ENCODE data around the gene SOX10. TPM values are rescaled to one million over a fixed set of nuclear protein-coding genes. Genes with fewer than 3 reads are reported as not detected.

The SOX10 gene
- total and polyA plus RNA-seq, 2 of the 13 experiments (the other 11 are each of a cell fraction or from before 2014, with no cell fraction given), result not detected

DNA sequence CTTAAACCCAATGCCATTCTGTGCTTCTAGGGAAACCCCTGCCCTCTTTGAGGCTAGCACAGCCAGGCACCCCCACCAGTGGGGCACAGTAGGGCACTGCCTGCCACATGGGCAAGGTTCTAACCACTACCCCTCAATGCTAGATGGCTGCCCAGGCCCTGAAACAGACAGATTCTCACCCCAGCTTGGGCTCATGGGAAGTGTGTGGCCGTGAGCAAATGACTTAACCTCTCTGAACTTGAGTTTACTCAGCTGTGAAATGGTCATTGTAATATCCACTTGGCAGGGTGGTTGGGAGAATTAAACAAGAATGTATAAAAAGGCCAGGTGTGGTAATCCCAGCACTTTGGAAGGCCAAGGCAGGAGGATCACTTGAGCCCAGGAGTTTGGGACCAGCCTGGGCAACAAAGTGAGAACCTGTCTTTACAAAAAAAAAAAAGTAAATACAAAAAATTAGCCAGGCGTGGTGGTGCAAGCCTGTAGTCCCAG lies 53.4 kb downstream of the SOX10 start:
- FAIRE-seq, result no peak
- DNase-seq (ENCODE audit: low spot score), result no peak
- no peak for ATAC-seq
- WGBS (ENCODE audit: low lambda C conversion rate), result 84% methylated on average over 2 of the region's 2 CpGs
- ChIA-PET CTCF (ENCODE audit: low intra/inter-chr PET ratio, low total read pairs) (interaction anchor here (1.1 kb wide), 1 partner anchor 113 kb away, joined by 5 read pairs; no protein-coding TSS in a partner anchor), POLR2A (interaction anchor here (0.6 kb wide), 1 partner anchor 20 kb away, joined by 4 read pairs; no protein-coding TSS in a partner anchor)
- H3K4me1 ChIP-seq (ENCODE audit: insufficient read depth, low read length), result peaks cover 13% of the 10 kb centered on the region
- BruUV-seq (replicated peaks), result no TSS peak
- H3K36me3 ChIP-seq (replicated peaks in 1 of 2; ENCODE audit: control insufficient read depth in 1 of 2, insufficient read depth in 2 of 2, low read length in 2 of 2), result peaks cover 20 to 25% of the 10 kb centered on the region in 2 experiments; a peak in 4 of 5 replicates
- H3K79me2 ChIP-seq (ENCODE audit: insufficient read depth, low read length), result no peaks in the 10 kb centered on the region
- in situ Hi-C loops (cut with HindIII; ENCODE audit: extremely low pct_ligation_motif_present, low pct_unique_long_range_greater_than_20kb), result loop anchor here (10.0 kb wide), 1 partner anchor 116 kb away; no protein-coding TSS in a partner anchor
- no peaks in the 10 kb centered on the region for H4K20me1 ChIP-seq (ENCODE audit: insufficient read depth, low read length)
- H3K4me2 ChIP-seq (ENCODE audit: low read depth, low read length), result no peak overlapping the region
- no peaks in the 10 kb centered on the region for H3K9me3 ChIP-seq (ENCODE audit: low read length)
- H3K4me3 ChIP-seq (replicated peaks in 1 of 3; ENCODE audit: insufficient read depth in 1 of 3, low read depth in 2 of 3, low read length in 3 of 3), result no peak overlapping the region
- TF ChIP-seq MEIS2 (CRISPR knock-in tag; IDR thresholded peaks at IDR 0.05), result no peak
- no peak for TF ChIP-seq KLF16 (CRISPR knock-in tag; IDR thresholded peaks at IDR 0.05)
- peak; percentile 61; the same call in 1 of the 2 replicates for TF ChIP-seq ZNF768 (CRISPR knock-in tag; IDR thresholded peaks at IDR 0.05)
- TF ChIP-seq MAFK (conservative IDR thresholded peaks at IDR 0.05 in 1 of 2, IDR thresholded peaks at IDR 0.05 in 1 of 2; ENCODE audit: low read length in 2 of 2), result no peak
- TF ChIP-seq YEATS4 (CRISPR knock-in tag; IDR thresholded peaks at IDR 0.05; ENCODE audit: borderline replicate concordance), result no peak
- no peak for TF ChIP-seq HES4 (CRISPR knock-in tag; IDR thresholded peaks at IDR 0.05; ENCODE audit: borderline replicate concordance)
- no peak overlapping the region for H3K27ac ChIP-seq (ENCODE audit: extremely low read length, insufficient read depth, low read length)
- H3K9ac ChIP-seq (ENCODE audit: insufficient read depth, low read depth, low read length), result no peak overlapping the region
- H3K27me3 ChIP-seq (ENCODE audit: control insufficient read depth in 1 of 2, insufficient read depth in 2 of 2, low read length in 2 of 2), result no peaks in the 10 kb centered on the region
- H2AFZ ChIP-seq (ENCODE audit: low read length), result no peak overlapping the region
- intact Hi-C loops (cut with micrococcal nuclease; ENCODE audit: unreplicated experiment), result loop anchor here (1.0 to 5.0 kb wide), 2 partner anchors 25 to 36 kb away; partner anchors contain the start of gene MICALL1

DNA sequence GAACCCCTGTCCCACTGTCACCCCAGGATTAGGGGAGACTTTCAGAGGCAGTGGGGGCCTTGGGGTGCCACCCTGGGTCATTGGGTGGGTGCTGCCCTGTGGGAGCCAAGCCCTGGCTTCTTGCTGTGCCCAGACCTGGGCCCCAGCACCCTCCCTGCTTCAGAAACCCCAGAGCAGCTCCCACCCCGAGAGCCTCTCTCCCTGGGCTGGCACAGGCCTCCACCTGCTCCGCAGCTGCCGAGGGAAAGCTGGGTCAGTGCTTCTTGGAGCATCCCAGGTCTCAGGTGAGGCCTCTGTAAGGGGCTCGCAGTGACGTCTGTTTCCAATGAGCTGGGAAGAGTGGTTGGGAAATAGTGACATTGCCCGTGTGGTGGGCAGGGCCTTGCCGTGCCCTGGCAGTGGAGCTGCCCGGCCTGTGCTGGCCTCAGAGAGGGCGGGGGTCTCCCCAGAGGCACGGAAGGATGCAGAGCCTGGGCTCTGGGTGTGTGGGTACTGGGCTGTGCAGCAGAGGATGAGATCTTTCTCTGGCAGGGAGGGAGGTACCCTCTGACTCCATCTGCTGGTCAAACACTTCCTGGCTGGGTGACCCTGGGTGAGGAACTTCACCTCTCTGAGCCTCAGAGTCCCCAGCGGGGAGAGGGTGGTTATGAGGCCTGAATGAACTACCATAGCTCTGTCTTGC lies 53.9 kb downstream of the SOX10 start:
- FAIRE-seq, result no peak
- Histone ChIP-seq H3K4me1 (ENCODE audit: insufficient read depth, low read length) (peaks cover 13% of the 10 kb centered on the region), H2AFZ (ENCODE audit: low read length) (no peak overlapping the region), H3K9ac (ENCODE audit: insufficient read depth, low read depth, low read length) (no peak overlapping the region), H4K20me1 (ENCODE audit: insufficient read depth, low read length) (no peaks in the 10 kb centered on the region), H3K4me2 (ENCODE audit: low read depth, low read length) (no peak overlapping the region), H3K27ac (ENCODE audit: extremely low read length, insufficient read depth, low read length) (no peak overlapping the region), H3K36me3 (replicated peaks in 1 of 2; ENCODE audit: control insufficient read depth in 1 of 2, insufficient read depth in 2 of 2, low read length in 2 of 2) (peaks cover 25 to 31% of the 10 kb centered on the region in 2 experiments; a peak in 4 of 5 replicates), H3K27me3 (ENCODE audit: control insufficient read depth in 1 of 2, insufficient read depth in 2 of 2, low read length in 2 of 2) (no peaks in the 10 kb centered on the region), H3K79me2 (ENCODE audit: insufficient read depth, low read length) (no peaks in the 10 kb centered on the region), H3K4me3 (replicated peaks in 1 of 3; ENCODE audit: insufficient read depth in 1 of 3, low read depth in 2 of 3, low read length in 3 of 3) (no peak overlapping the region), H3K9me3 (ENCODE audit: low read length) (no peaks in the 10 kb centered on the region)
- POLR2A ChIA-PET, result interaction anchor here (0.6 kb wide), 1 partner anchor 21 kb away, joined by 4 read pairs; no protein-coding TSS in a partner anchor
- CTCF ChIA-PET (ENCODE audit: low intra/inter-chr PET ratio, low total read pairs), result interaction anchor here (1.1 kb wide), 1 partner anchor 113 kb away, joined by 5 read pairs; no protein-coding TSS in a partner anchor
- ATAC-seq, result peak; percentile 17; the same call in 2 of the 3 replicates
- intact Hi-C loops (cut with micrococcal nuclease; ENCODE audit: unreplicated experiment) (loop anchor here (1.0 to 5.0 kb wide), 2 partner anchors 24 to 37 kb away; partner anchors contain the start of gene MICALL1), in situ Hi-C loops (cut with HindIII; ENCODE audit: extremely low pct_ligation_motif_present, low pct_unique_long_range_greater_than_20kb) (loop anchor here (10.0 kb wide), 1 partner anchor 116 kb away; no protein-coding TSS in a partner anchor)
- DNase-seq (ENCODE audit: low spot score), result no peak
- no TSS peak for BruUV-seq (replicated peaks)
- WGBS (ENCODE audit: low lambda C conversion rate), result 95% methylated on average over 11 of the region's 11 CpGs
- peak; percentile 16; the same call in 1 of the 2 replicates for TF ChIP-seq SMC3 (IDR thresholded peaks at IDR 0.05; ENCODE audit: low read length)
- TF ChIP-seq CTCF (CRISPR knock-in tag; IDR thresholded peaks at IDR 0.05), result peak; percentile 61
- no peak for TF ChIP-seq ZBTB37 (CRISPR knock-in tag; IDR thresholded peaks at IDR 0.05)
- TF ChIP-seq POLR2G (IDR thresholded peaks at IDR 0.05; ENCODE audit: low read depth, low read length), result no peak
- no peak for TF ChIP-seq FOXK2 (IDR thresholded peaks at IDR 0.05)
- no peak for TF ChIP-seq TAF15 (IDR thresholded peaks at IDR 0.05; ENCODE audit: low read depth, low read length, poor library complexity, severe bottlenecking)
- TF ChIP-seq RAD21 (CRISPR knock-in tag; IDR thresholded peaks at IDR 0.05), result no peak
- TF ChIP-seq HOXA3 (CRISPR knock-in tag; IDR thresholded peaks at IDR 0.05), result no peak
- TF ChIP-seq TAF1 (CRISPR knock-in tag; IDR thresholded peaks at IDR 0.05), result 0 out of 2 replicates have a peak, but pooled peaks have one; percentile 11

Data from HepG2 (cell line).